NCI-H128 (cell line): Measurements from ENCODE around the gene HEATR5A.

ENCODE experiments used
- DNase-seq: peaks from one replicate; lab custom pipeline; 2025; ENCODE audit not compliant: unreplicated experiment; lab: John Stamatoyannopoulos, UW

HEATR5A gene

DNA sequence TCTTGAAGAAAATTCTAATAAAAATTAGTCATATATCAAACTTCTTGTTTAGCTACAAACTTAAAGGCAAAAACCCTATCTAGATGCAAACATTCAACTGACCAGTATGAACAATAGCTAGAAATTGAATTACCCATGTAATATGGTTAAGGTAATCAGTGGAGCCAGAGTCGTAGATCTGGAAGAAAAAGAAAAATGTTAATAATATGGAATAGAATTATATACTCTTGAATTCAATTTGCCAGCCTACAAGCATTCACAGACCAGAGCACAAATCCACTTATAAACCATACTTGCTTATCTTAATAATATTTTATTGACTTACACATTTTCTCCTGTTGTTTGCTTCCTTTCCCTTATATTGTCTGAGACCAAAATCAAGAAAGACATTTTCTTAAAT, 7.7 kb upstream of the HEATR5A start:
- DNase-seq: no peak

DNA sequence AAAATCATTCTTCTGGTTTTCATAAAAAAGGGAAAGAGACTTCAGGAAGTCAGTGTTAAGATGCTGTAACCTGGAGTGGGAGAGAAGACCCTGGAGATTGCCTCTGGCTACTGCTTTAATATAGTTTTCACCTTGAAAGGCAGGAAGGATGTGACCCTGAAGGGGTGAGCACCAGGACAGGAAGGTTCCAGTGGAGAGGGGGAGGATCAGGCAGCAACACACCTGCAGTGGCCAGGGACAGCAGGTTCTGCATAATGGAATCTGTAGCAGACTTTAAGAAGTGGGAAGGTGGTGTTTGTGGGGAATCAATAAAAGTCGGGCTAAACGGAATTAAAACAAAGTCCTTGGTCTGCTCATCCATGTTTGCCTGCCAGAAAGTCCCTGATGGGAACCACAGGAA, 6.3 kb upstream of the HEATR5A start:
- DNase-seq: no peak

- no peak for DNase-seq
These were observed 5.6 kb upstream of the HEATR5A start for GRCh38 chr14:31425905-31426304.

DNA sequence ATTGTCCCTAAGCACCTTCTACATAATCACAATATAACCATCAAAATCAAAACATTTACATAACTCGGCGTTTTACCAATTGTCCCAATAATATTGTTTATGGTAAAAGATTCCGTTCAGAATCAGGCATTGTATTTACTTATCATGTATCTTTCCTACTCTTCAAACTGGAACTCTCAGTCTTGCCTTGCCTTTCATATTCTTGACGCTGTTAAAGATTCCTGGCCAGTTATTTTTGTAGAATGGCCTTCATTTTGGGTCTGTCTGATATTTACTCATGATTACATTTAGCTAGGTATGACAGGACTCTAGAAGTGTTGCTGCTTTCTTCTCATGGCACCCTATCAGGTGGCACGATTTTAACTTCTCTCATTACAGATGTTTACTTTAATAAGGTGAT, 850 bp upstream of the HEATR5A start:
- DNase-seq: no peak

GRCh38 chr14:31419967-31420318, 407 bp downstream of the HEATR5A start:
- no peak for DNase-seq

- DNase-seq: no peak
These were observed 977 bp downstream of the HEATR5A start for GRCh38 chr14:31419179-31419966.

GRCh38 chr14:31418440-31418839, 1.9 kb downstream of the HEATR5A start:
- no peak for DNase-seq

- DNase-seq: no peak
These were observed 6.0 kb downstream of the HEATR5A start for GRCh38 chr14:31414190-31414833.

GRCh38 chr14:31411218-31411727, 9.1 kb downstream of the HEATR5A start:
- no peak for DNase-seq

DNA sequence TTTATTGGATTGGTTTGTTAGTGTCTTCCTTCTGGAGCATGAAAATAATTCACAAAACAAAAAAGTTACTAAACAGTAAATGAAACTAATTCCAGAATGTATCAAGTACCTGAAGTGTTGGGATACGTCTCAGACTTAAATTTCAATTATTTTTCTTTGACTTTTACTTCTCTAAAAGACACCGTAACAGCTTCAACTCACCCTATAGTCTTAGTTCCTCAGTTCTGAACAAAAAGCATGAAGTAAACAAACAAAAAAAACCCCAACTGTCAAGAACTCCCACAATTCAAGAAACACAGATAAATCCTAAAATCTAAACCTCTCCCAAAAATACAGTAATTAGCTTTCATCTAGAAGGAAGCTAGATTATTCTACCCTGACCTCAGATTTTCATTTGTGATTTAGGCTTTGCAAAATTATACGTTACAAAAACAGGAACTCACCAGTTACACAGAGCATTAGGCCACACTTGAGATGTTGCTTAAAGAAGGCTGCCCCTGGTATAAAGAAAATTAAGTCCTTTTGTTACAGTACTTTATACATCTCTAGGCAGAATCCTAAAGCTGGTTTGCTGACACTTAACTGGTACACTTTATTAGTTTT, 10.2 kb downstream of the HEATR5A start:
- DNase-seq: no peak

DNA sequence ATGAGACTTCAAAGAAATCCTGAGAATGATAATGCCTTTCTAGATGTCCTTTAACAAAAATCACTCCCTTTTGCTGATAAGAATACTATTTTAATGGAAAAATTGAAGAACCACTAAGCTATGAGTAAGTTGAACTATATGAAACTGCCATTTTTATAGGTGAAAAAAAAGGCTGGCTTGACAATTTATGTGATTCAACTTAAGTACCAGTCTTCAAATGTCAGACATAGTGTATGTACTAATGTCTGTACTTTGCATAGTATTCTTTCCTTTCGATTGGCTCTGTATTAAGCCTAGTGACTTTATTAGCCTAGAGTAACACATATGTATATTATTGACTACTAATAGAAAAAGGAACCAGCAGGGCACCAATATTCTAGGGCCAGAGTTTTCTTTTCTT, 11.9 kb downstream of the HEATR5A start:
- DNase-seq: no peak

GRCh38 chr14:31405599-31406232, 14.6 kb downstream of the HEATR5A start:
- DNase-seq: no peak

- no peak for DNase-seq
These were observed 15.2 kb downstream of the HEATR5A start for GRCh38 chr14:31405106-31405505.

- no peak for DNase-seq
These were observed 16.6 kb downstream of the HEATR5A start for GRCh38 chr14:31403707-31404106.

DNA sequence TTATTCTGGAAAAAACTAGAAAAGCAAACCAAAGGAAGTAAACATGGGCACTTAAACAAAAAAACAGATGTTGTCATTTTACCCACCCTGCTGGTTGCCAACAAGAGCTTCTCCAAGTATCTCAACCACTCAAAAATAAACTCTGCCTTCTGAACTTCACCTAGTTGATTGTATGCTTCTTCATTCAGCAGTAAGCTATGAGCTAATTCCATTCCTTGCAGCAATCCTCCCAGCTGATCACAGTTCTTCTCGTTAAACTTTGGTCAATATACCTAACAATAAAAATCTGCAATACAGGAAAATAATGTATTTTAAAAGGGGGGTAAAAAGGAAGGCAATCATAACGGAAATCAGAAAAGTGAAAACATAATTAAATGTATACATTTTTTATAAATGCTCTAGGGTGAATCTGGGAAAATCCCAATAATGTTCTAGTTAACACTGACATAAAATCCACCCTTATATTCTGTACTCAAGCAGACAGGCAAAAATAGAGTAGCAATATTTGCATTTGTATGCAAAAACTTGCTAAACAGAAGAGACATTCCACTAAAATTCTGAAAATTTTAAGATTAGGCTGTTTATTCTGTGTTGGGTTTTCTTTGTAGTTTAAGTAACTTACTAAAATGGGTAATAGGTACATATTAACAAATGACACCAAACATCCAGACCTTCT, 17.4 kb downstream of the HEATR5A start:
- no peak for DNase-seq

DNA sequence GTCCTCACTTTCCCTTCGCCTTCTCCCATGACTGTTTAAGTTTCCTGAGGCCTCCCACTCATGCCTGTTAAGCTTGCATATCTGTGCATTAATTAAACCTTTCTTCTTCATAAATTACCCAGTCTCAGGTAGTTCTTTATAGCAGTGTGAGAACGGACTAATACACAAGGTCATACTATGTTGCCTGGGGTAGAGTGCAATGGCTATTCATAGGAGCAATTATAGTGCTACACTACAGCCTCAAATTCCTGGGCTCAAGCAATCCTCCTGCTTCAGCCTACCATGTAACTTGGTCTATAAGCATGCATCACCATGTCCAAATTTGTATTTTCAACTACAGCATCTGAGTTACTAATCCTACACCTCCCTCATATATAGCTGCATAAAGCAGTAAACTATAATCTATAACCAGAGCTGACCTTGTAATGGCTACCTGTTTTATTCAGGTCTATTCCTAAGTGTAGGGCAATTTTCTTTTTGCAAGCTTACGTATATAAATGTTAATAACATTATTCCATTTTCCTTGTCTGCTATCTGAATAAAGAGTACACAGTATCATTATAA, 18.9 kb downstream of the HEATR5A start:
- no peak for DNase-seq

DNA sequence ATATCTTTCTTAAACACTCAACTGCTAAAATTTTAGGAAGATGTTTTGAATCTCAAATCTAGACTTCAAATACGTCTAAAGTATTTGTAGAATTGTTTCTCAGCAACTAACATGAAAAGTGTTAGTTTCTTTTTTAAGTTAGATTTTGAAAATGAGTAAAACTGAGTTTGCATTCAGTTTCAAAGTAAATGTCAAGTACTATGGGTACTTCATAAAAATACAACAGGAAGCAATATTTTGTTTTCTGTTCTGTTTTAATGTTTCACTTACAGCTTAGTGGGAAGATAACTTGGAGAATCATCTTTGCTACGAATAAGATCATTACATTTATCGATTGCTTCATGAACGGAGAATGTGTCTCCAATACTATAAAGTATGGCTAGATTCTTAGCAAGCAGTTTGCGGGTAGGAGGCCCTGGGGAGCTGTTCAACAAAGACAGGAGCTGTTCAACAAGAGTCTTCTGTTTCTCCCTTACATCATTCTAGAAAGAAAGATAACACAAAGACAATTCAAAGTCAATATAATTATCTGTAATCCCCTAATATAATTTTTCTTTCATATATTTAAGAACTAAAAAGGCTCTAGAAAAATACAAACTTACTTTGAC, 20.2 kb downstream of the HEATR5A start:
- no peak for DNase-seq

- no peak for DNase-seq
These were observed 24.7 kb downstream of the HEATR5A start for GRCh38 chr14:31395572-31396205.

- no peak for DNase-seq
These were observed 25.2 kb downstream of the HEATR5A start for GRCh38 chr14:31395119-31395518.

DNA sequence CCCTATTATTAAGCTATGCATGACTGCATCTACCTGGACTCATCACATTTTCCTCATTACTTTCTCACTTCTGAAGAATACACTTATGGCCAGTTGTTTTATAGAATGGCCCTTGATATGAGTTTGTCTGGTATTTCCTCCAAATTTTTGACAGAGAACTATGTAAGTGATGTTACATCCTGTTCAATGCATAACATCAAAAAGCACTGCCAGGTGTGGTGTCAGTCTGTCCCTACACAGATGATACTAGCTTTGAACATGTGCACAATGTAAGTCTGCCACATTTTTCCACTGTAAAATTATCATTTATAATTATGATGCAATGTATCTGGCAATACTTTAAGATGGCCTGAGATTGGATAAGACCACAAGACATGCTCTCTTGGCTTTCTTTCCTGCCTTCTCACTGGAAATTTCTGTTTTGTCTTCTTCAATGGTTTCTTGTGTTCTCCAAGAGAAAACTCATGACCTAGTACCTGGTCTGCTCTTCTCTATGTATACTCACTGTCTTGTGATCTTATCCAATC, 28.3 kb downstream of the HEATR5A start:
- no peak for DNase-seq
